Measurements from ENCODE around the gene TRIML1. TPM values are rescaled to one million over a fixed set of nuclear protein-coding genes. Genes with fewer than 3 reads are reported as not detected.

TRIML1 gene
- total and polyA plus RNA-seq, 10 of the 15 experiments (the other 5 are each of a cell fraction or from before 2014, with no cell fraction given), result not detected

- no peaks in the 10 kb centered on the region for H3K4me1 ChIP-seq (ENCODE audit: control insufficient read depth, insufficient read depth, low read length)
- H3K27me3 ChIP-seq (replicated peaks in 1 of 2; ENCODE audit: control insufficient read depth in 2 of 2, insufficient read depth in 2 of 2, low read length in 1 of 2), result no peaks in the 10 kb centered on the region
- WGBS (ENCODE audit: insufficient coverage, insufficient replicate concordance, low lambda C conversion rate, missing lambda C conversion rate), result 23% methylated on average over 6 of the region's 7 CpGs
- H3K4me2 ChIP-seq (ENCODE audit: control insufficient read depth, insufficient read depth), result no peak overlapping the region
- no peaks in the 10 kb centered on the region; the same call in 2 of the 3 replicates for H3K9me3 ChIP-seq (replicated peaks; ENCODE audit: control insufficient read depth, insufficient read depth, low read length)
- H4K20me1 ChIP-seq (ENCODE audit: control insufficient read depth, insufficient read depth), result no peaks in the 10 kb centered on the region
- H3K79me2 ChIP-seq (ENCODE audit: control insufficient read depth, insufficient read depth, low read length), result no peaks in the 10 kb centered on the region
- CTCF ChIA-PET, result no interaction called here
- no peak overlapping the region for H3K4me3 ChIP-seq
- intact Hi-C loops (cut with micrococcal nuclease; ENCODE audit: unreplicated experiment) (no loop called here), in situ Hi-C loops (cut with MboI) (no loop called here)
- FAIRE-seq (no peak), ATAC-seq (no peak), DNase-seq (ENCODE audit: low read depth, low spot score) (no peak)
- TF ChIP-seq ZNF274 (IDR thresholded peaks at IDR 0.05; ENCODE audit: insufficient read depth, insufficient read length) (no peak), RAD21 (IDR thresholded peaks at IDR 0.05; ENCODE audit: insufficient read depth, low read depth, low read length) (no peak), TCF3 (IDR thresholded peaks at IDR 0.05; ENCODE audit: borderline replicate concordance, insufficient read depth, low read depth, low read length) (no peak), JUNB (IDR thresholded peaks at IDR 0.05) (no peak), ETV6 (conservative IDR thresholded peaks at IDR 0.05 in 1 of 2, IDR thresholded peaks at IDR 0.05 in 1 of 2; ENCODE audit: borderline replicate concordance in 1 of 2, low read depth in 1 of 2) (no peak), ASH2L (IDR thresholded peaks at IDR 0.05; ENCODE audit: borderline replicate concordance, low read depth) (no peak), RELB (IDR thresholded peaks at IDR 0.05; ENCODE audit: low read depth) (no peak), BMI1 (IDR thresholded peaks at IDR 0.05; ENCODE audit: borderline replicate concordance) (no peak), ZNF592 (IDR thresholded peaks at IDR 0.05) (no peak), CEBPB (IDR thresholded peaks at IDR 0.05; ENCODE audit: borderline replicate concordance in 1 of 2, low read depth in 2 of 2, low read length in 2 of 2) (no peak), SREBF1 (IDR thresholded peaks at IDR 0.05; ENCODE audit: low read length) (no peak)
- H3K27ac ChIP-seq (ENCODE audit: control insufficient read depth, insufficient read depth), result no peak overlapping the region
- no peak overlapping the region for H3K9ac ChIP-seq (ENCODE audit: control insufficient read depth, insufficient read depth, low read length)
- POLR2A ChIA-PET, result no interaction called here
- SMC1A ChIA-PET (ENCODE audit: uncharacterized antibody, unreplicated experiment), result interaction anchor here (1.0 kb wide), 1 partner anchor 8 kb away, joined by 3 read pairs; no protein-coding TSS in a partner anchor
- RAD21 ChIA-PET (ENCODE audit: unreplicated experiment), result no interaction called here
- BruUV-seq (replicated peaks), result no TSS peak
- H2AFZ ChIP-seq (ENCODE audit: control insufficient read depth, low read depth, low read length), result no peak overlapping the region
- H3K36me3 ChIP-seq (ENCODE audit: control insufficient read depth in 2 of 2, insufficient read depth in 2 of 2, low read length in 1 of 2), result no peaks in the 10 kb centered on the region
Measured at GRCh38 chr4:188160406-188160805, 21.2 kb downstream of the TRIML1 start.

All from GM12878 (cell line).